Transverse colon (tissue), 3 donors: ENCODE data around the gene ABCC9.

Experiments
- EP300 ChIP-seq: sonication (generic); formaldehyde crosslinking; IDR thresholded peaks from one replicate; pipeline ENCODE4 v1.6.1; 2017; ENCODE audit warnings: antibody characterized with exemption, low read depth
- TF ChIP-seq, protein P1 (sequence below), 5 experiments: fragments of 200-600 bp in 3 of 5; fragments of 450-650 bp in 2 of 5; sonication (generic) in 3 of 5; IDR thresholded peaks; 1 replicate in 2 of 5; 2 replicates in 3 of 5; pipeline ENCODE4 v1.5.1; 2016 to 2017; ENCODE audit warnings: antibody characterized with exemption in 5 of 5, inconsistent platforms in 3 of 5, mild to moderate bottlenecking in 2 of 5, moderate library complexity in 1 of 5

DNA sequence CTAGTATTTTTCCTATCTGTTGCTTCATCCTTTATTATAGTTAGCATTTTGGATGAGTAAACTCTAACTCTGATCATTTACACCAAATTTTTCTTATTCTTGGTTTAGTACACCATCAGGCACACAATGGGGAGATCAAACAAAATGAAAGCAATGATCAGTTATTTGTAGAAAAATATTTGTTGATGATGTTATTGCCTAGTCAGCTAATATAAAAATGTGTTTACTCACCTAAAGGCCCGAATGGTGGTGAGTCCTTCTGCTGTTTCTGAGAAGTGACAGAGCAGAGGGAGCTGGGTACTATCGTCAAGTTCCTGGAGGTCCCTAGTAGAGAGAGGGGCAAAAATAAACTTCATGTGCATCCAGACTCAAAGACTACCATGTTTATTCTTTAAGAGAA is 103.4 kb downstream of the ABCC9 start:
- TF ChIP-seq EP300, result no peak
- TF ChIP-seq, protein P1, sequence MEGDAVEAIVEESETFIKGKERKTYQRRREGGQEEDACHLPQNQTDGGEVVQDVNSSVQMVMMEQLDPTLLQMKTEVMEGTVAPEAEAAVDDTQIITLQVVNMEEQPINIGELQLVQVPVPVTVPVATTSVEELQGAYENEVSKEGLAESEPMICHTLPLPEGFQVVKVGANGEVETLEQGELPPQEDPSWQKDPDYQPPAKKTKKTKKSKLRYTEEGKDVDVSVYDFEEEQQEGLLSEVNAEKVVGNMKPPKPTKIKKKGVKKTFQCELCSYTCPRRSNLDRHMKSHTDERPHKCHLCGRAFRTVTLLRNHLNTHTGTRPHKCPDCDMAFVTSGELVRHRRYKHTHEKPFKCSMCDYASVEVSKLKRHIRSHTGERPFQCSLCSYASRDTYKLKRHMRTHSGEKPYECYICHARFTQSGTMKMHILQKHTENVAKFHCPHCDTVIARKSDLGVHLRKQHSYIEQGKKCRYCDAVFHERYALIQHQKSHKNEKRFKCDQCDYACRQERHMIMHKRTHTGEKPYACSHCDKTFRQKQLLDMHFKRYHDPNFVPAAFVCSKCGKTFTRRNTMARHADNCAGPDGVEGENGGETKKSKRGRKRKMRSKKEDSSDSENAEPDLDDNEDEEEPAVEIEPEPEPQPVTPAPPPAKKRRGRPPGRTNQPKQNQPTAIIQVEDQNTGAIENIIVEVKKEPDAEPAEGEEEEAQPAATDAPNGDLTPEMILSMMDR (IDR thresholded peaks at IDR 0.05), result no peak
